Endometrium (tissue), 2 donors: ENCODE data around the gene HDAC10.

Experiments used
- FAIRE-seq: peaks from 2 replicates; lab custom pipeline; 2012; peaks lifted over from hg19 to GRCh38; lab: Jason Lieb, UNC
- donor health status: control.
- donor health status: control.

Gene HDAC10

DNA sequence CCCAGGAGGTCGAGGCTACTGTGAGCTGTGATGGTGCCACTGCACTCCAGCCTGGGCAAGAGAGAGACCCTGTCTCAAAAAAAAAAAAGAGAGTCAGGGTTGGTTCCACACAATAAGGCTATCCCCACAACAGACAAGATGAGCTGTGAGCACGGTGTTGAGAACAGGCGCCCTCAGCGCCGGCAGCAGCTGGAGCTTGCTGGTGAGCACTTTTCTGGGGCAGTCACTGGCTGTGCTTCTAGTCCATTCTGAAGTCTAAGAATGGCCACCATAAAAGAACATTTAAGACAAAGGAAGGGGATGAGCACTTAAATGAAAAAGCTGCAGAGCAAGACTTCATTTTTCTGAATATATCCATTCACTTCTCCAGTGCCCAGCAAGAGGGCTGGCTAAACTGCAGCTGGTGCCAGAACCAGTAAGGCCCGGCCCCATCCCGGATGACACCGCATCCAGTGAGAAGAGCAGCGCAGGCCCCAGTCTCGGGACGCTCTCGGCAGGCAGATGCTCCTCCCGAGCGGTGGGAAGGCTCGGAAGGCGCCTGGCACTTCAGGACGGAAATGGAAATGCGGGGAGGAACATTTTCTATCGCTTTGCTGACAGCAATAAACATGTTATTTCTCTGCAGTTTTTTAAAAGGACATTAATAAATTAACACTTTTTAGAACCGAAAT, 18.4 kb downstream of the HDAC10 start:
- no peak for FAIRE-seq

DNA sequence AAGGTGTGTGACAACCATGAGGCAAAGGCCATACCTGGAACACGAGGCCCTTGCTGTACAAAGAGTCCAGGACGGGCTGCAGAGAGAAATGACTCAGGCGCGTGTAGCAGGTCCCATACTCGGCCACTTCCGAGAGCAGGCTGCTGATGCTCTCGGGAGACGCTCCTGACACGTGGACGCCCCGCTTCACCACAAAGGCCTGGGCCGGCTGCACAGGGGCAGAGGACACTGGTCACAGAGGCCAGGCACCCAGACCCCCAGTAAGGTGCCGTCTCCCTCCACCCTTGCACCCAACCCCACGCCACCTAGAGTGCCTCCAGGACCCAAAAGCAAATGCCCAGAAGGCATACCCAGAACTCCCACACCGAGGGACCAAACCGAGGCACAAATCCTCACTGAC, 21.7 kb downstream of the HDAC10 start:
- no peak for FAIRE-seq

- no peak for FAIRE-seq
Measured at GRCh38 chr22:50228366-50228765, 22.7 kb downstream of the HDAC10 start.

DNA sequence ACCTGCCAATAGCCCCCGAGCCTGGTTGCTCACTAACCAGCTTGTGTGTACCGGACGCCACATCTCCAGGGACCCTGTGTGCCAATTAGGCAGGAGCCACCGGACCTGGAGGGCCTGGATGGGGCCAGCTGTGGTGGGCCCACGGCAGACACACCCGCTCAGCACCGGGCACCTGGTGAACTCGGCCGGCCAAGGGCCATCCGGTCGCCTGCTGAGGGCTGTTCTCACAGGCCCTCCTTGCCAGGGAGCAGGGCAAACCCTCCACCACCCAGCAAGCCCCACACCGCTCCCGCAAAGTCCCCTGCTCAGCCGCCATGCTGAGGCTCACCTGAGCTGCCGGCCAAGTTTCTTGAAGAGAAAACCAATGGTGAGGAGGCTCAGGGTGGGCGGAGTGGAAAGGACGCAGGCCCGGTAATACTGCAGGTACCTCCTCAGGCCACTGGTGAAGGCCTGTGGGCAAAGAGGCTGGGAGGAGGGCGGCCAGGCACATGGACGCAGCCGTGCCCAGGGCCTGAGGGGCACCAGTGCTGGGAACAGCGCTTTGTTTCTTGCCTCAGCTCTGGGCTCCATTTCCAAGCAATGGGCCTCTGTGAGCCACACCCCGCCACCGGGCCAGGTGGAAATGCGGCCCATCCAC, 23.4 kb downstream of the HDAC10 start:
- FAIRE-seq: no peak

DNA sequence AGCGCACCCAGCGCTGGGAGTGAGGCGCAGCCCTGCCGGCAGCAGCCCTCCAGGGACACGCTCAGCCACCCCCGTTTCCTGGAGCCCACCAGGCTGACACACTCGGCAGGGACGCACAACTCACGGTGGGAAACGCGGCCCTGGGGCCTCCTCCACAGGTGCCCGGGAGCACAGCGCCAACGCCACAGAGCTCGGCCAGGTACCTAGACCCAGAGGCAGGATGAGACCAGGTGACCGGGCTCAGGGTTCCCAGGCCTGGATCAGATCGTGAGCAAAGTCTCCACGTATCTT, 24.2 kb downstream of the HDAC10 start:
- FAIRE-seq: no peak

DNA sequence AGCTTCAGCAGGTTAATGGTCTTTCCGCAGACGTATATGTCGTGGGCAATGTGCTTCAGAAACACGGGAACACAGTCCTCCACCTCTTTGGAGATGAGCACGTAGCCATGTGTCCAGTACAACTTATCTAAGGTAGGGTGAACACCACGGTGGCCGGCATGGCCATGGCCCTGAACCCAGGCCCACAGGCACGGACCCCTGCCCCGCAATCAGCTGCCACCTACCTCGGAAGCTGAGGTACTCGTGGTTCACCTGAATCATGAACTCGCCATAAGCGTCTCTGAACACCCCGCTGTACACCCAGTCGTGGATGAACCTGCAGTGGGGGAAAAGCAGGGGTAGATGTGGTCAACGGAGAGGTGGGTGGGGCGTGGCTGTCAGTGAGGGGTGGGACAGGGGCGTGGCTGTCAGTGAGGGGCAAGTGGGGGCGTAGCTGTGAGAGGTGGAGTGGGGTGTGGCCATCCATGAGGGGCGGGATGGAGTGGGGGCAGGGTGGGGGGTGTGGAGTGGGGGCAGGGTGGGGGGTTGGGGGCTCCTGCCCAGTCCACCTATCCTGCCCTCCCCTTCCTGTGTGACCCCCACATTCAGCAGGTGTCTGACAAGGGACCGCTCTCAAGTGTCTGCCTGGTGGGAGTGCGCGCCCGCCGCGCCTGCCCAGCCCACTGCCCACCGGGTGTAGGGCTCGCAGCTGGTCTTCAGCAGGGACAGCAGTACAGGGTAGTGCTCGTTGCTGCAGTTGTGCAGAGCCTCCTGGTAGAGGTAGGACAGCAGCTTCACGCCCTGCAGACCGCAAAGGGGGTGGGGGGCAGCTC, 24.8 kb downstream of the HDAC10 start:
- no peak for FAIRE-seq

DNA sequence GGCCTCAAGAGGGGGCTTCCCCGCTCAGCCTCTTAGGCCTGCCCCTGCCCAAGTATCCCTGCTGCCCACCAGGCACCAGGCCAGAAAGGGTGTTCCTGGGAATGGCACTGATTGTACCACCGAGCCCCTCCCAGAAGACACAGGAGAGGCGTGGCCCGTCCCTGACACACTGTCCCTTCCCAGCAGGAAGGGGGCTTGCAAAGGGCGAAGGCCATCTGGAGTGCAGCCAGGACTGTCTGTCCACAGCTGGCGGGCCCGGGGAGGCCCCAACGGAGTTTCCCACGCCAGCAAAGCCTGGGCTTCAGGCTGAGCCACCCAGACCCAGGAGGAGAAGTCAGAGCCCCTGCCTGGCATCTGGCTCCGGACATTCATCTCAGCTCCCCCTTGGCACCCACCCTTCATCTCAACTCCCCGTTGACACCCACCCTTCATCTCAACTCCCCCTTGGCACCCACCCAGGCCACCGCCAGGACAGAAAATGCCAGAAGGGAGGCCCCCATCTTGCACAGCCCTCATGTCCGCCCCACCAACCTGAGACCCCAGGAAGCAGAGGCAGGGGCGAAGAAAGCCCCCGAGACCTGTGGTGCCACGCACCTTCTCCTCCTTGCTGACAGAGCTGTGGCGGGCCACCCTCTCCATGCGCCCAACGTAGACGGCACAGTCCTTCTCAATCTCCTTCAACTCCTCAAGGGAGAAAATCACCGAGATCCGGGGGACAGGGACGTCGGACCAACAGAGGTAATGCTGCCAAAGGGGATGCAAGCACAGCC, 25.7 kb downstream of the HDAC10 start:
- FAIRE-seq: no peak

- no peak for FAIRE-seq
Measured at GRCh38 chr22:50224071-50224470, 27.0 kb downstream of the HDAC10 start.

GRCh38 chr22:50222508-50222907, 28.6 kb downstream of the HDAC10 start:
- no peak for FAIRE-seq

GRCh38 chr22:50221410-50222300, 29.4 kb downstream of the HDAC10 start:
- FAIRE-seq: no peak

GRCh38 chr22:50220603-50221409, 30.3 kb downstream of the HDAC10 start:
- FAIRE-seq: no peak

DNA sequence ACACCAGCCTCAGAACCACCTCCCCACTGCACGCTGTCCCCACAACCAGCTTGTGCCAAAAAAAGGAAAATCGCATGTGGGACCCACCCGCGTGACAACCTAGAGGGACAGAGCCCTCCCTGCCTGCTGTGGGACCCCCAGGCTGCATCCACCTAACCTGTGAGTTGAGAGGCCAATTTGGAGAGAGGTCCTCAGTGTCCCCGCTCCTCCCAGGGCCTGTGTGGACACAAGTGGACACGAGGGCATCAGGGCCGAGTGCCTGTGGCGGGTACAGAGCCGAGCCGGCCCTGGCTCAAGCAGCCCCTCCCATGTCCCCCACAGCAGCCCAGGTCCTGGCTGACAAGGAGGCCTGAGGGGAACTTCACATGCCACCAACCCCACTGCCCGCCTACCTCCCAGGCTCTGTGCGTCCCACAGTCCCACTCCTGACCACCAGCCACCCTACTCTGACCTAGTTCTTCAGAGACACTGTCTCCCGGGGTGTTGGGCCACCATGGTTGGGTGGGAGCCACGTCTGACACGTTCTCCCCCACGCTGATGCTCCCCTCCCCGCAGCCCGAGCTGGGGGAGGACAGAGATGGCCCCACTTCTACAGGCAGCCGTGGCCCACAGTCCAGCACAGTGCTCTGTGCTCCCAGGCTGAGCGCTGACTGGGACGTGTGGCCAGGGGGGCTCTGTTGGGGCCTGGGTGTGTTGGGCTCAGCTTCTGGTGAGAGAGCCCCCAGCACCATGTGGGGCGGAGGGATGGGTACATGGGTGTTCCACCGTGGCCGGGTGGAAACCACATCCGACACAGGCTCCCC, 31.1 kb downstream of the HDAC10 start:
- FAIRE-seq: no peak

GRCh38 chr22:50218996-50219727, 31.9 kb downstream of the HDAC10 start:
- no peak for FAIRE-seq

DNA sequence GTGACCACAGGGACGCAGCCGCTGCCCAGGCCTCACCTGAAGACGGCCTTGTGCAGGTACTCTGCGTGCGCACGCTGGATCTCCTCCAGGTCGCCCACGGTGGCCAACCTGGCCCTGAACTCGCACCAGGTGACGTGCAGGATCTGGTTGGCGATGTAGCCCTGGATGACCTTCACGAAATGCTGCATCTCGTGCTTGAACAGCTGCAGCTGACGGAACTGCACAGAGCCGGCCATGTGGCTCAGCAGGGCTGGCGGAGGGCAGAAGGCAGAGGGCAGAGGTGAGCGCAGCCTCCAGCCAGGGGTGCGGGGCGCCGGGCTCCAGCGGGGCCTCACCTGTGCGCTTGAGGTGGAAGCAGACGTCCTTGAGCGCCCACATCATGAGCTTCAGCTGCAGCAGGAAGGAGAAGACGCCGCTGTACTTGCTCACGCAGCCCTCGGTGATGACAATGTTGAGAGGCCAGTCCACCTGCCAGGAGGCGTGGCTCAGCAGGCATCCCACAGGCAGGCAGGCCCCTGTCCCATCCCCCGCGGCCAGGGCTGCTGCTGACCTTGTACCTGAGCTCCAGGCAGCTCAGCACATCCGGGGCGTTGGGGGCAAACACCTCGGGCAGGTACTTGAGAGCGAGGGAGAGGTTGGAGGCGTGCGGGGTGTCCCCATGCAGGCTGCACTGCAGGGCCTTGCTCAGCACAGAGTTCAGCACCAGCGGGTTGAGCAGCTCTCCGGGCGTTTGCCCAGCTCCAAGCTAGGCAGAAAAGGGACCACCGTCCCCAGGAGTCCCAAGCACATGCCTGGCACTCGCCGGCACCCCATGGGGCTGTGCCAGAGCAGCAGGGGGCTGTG, 32.7 kb downstream of the HDAC10 start:
- FAIRE-seq: no peak

DNA sequence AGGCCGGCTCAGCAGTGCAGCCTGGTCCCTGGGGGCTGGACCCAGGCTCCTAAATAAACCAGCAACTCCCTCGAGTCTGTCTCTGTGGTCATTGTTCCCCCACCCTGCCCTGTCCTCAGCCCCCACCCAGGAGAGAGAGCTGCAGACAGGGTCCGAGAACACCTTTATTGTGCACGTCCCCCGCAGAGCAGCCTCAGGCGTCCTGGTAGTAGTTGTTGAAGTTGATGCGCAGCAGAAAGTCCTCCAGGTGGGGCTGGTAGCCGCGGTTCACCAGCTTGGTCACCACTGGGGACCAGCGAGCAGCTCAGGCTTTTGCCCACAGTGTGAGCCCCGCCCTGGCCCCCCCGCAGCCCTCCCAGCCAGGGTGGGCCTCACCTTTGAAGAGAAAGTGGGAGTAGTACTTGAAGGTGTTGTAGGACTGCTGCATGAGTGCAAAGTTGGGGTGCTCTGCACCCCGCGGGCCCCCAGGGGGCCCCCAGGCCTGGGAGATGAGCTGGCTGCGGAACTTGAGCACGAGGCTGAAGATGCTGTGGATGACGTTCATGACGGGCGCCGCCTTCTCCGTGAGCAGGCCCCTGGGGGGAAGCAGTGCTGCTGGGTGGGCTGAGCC, 33.4 kb downstream of the HDAC10 start:
- FAIRE-seq: no peak

DNA sequence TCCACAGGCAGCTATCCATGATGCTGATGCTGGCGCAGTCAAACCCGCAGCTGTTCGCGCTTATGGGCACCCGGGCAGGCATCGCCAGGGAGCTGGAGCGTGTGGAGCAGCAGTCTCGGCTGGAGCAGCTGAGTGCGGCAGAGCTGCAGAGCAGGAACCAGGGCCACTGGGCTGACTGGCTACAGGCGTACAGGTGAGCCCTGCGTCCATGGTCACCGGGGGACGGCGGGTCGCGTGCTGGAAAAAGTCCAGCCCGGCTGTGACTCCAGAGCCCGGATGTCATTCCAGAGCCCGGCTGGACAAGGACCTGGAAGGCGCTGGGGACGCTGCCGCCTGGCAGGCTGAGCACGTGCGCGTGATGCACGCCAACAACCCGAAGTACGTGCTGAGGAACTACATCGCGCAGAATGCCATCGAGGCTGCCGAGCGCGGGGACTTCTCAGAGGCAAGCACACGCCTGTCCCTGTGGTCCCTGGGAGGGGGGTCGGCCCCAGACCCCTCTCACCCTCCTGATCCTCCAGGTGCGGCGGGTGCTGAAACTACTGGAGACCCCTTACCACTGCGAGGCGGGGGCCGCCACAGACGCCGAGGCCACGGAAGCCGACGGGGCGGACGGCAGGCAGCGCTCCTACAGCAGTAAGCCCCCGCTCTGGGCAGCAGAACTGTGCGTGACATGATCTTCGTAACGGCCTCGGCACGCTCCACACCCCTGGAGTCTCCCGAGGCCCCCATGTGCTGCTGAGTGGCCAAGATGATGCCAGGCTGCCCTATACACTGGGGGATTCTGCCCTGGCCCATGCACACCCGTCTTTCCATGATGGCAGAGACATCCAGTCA, 34.2 kb downstream of the HDAC10 start:
- no peak for FAIRE-seq
